ENCODE measurements around the gene LPAR4. TPM values are rescaled to one million over a fixed set of nuclear protein-coding genes. Genes with fewer than 3 reads are reported as not detected.
"Not testable (repeated sequence)": the region's sequence is repeated elsewhere in the genome, so short reads cannot be mapped to it uniquely, and the experiment has no call there.

Gene LPAR4, protein sequence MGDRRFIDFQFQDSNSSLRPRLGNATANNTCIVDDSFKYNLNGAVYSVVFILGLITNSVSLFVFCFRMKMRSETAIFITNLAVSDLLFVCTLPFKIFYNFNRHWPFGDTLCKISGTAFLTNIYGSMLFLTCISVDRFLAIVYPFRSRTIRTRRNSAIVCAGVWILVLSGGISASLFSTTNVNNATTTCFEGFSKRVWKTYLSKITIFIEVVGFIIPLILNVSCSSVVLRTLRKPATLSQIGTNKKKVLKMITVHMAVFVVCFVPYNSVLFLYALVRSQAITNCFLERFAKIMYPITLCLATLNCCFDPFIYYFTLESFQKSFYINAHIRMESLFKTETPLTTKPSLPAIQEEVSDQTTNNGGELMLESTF
- 0.08 TPM in 1 of 2 replicates, not detected in the other for total RNA-seq (2014; rRNA removed; shearing (Covaris generic))

DNA sequence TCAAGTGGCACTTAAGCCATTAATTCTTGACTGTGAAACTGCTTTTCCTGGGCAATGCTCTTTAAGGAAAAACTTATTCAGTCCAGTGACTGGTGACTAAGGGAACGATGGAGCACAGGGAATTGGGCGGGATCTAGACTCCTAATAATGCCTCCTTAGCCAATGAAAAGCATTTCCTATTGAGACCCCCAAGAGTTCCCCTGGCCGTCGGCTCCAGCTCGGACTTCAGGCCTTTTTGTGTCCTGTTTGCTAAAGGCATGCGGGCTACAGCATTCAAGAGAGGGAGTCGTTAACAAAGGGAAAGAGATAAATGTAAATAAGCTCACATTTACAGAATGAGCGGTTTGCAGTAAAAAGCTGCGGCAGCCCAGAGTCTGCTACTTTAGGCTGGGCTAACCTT lies at the start of gene LPAR4:
Gene LPAR4 (plus strand): TSS at position 232 of the 400 bp plus-strand sequence. CDS start 7,150 bp downstream, outside the sequence.
- no peak for DNase-seq (ENCODE audit: low spot score)

- no peak for DNase-seq (ENCODE audit: low spot score)
These were observed 41.4 kb upstream of the LPAR4 start for GRCh38 chrX:78706071-78706470.

GRCh38 chrX:78708262-78708661 lies 39.3 kb upstream of the LPAR4 start:
- DNase-seq (ENCODE audit: low spot score), result no peak

- no peak for DNase-seq (ENCODE audit: low spot score)
These were observed 38.7 kb upstream of the LPAR4 start for GRCh38 chrX:78708816-78709215.

GRCh38 chrX:78710171-78710570 lies 37.3 kb upstream of the LPAR4 start:
- no peak for DNase-seq (ENCODE audit: low spot score)

DNA sequence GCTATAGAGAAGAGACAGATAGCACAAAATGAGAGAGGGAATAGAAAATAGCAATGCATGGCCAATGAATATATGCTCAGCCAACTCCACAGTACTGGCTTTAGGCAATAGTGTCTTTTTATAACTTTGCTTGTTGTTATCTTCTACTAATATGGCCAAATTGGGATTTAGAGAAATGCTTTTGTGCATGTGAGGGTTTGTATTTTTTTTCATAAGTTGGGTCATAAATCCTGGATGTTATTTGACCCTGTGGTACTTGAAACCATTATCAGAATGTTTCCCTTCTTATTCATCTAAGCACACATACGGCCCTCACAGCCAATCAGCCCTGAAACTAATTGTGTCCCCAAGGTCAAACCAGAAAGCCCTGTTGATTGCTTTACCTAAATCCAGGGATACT lies 35.2 kb upstream of the LPAR4 start:
- DNase-seq (ENCODE audit: low spot score), result no peak

DNA sequence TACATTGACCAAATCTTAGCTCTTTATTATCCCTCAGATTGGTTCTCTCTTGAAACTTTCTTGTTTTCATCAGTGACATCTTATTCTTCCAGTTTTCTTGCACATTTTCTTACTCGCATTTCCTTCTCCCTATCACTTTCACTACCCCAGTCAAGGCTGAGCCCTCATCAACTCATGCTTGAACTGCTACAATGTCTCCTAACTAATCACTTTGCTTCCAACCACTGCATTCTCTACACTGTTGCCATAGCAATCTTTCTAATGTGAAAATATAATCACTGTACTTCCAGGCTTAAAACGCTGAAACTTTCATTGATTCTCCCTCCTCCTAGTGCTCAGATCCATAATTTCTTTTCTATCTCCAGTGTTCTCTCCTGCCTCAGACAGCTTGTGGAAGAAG lies 22.2 kb upstream of the LPAR4 start:
- DNase-seq (ENCODE audit: low spot score), result no peak

DNA sequence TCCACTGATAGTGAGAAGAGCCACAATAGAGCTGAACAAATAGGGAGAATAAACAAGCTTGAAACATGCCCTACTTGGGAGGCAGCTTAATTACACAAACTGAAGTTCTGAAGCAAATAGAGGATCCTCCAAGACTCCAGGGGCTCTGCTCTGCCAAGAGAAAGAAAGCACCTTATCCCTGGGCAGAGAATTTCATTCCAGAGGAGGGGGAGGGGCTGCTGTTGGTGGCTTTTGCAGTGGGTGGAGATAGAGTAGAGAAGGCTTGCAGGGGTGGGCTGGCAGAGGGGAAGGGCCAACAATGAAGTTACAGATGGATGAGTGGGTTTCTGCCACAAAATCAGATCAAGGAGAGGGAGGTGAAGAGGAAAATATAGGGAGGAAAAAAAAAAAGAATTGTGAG lies 1.0 kb upstream of the LPAR4 start:
- no peak for DNase-seq (ENCODE audit: low spot score)

- DNase-seq (ENCODE audit: low spot score), result no peak
These were observed 451 bp downstream of the LPAR4 start for GRCh38 chrX:78747971-78748370.

GRCh38 chrX:78748846-78749245 lies 1.3 kb downstream of the LPAR4 start:
- no peak for DNase-seq (ENCODE audit: low spot score)

GRCh38 chrX:78753571-78753970 lies 6.1 kb downstream of the LPAR4 start:
- no peak for DNase-seq (ENCODE audit: low spot score)

GRCh38 chrX:78754917-78755316 lies 7.4 kb downstream of the LPAR4 start:
- DNase-seq (ENCODE audit: low spot score), result no peak

DNA sequence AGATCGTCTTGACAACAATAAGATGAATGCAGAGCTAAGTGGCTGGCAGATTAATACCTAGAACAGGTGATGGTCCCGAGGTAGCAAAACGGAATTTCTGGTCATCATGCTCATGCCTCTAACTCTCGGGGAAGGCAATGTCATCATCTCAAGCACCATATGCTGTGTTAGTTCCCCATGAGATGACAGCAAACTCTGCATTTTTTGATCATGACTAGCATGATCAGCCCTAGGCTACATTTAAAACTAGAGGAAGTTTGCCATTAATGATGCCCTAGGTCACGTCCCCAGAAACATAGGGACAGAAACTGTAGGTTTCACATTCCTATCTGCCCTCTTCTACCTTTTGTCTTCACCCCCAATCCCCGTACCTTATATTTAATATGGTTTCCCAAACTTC lies 11.6 kb downstream of the LPAR4 start:
- DNase-seq (ENCODE audit: low spot score), result no peak

- DNase-seq (ENCODE audit: low spot score), result no peak
These were observed 21.7 kb downstream of the LPAR4 start for GRCh38 chrX:78769101-78769755.

- DNase-seq (ENCODE audit: low spot score), result no peak
These were observed 22.4 kb downstream of the LPAR4 start for GRCh38 chrX:78769946-78770345.

GRCh38 chrX:78796916-78797315 lies 49.4 kb downstream of the LPAR4 start:
- no peak for DNase-seq (ENCODE audit: low spot score)

- no peak for DNase-seq (ENCODE audit: low spot score)
These were observed 52.6 kb downstream of the LPAR4 start for GRCh38 chrX:78800114-78800513.

DNA sequence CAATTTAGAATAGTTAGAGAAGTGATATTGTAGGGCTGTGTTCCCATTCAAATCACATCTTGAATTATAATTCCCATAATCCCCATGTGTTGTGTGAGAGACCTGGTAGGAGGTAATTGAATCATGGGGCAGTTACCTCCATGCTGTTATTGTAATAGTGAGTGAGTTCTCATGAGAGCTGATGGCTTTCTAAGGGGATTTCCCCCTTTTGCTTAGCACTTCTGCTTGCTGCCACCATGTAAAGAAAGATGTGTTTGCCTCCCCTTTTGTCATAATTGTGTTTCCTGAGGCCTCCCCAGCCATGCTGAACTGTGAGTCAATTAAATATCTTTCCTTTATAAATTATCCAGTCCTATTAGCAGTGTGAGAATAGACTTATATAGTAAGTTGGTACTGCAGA lies 53.2 kb downstream of the LPAR4 start:
- DNase-seq (ENCODE audit: low spot score), result no peak

DNA sequence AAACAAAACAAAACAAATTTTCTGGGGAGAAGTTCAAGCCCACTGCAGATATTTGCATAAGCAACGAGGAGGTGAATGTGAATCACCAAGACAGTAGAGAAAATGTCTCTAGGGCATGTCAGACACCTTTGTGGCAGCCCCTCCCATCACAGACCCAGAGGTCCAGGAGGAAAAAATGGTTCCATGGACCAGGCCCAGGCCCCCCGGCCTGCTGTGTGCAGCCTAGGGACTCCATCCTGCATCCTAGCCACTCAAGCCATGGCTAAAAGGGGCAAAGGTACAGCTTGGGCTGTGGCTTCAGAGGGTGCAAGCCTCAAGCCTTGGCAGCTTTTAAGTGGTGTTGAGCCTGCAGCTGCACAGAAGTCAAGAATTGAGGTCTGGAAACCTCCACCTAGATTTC lies 54.0 kb downstream of the LPAR4 start:
- DNase-seq (ENCODE audit: low spot score), result no peak

- DNase-seq (ENCODE audit: low spot score), result not testable (repeated sequence)
These were observed 55.0 kb downstream of the LPAR4 start for GRCh38 chrX:78802526-78802925.
